Ovary (tissue), 9 donors: ENCODE measurements around the gene ZNF497. TPM values are rescaled to one million over a fixed set of nuclear protein-coding genes. Genes with fewer than 3 reads are reported as not detected.

Experiments used
- DNase-seq, 5 donors: peaks; one replicate each; pipeline ENCODE4 v3.0.0-alpha.2; 2019 to 2020
- H3K27ac ChIP-seq, 2 donors: fragments of 200-600 bp; one replicate each; pipeline versions ENCODE4 v1.5.1 to v1.8.0; 2019 to 2022
- H3K27me3 ChIP-seq: fragments of 200-600 bp; one replicate; pipeline ENCODE4 v1.8.0; 2022
- H3K36me3 ChIP-seq: fragments of 200-600 bp; sonication (generic); one replicate; pipeline ENCODE4 v1.5.1; 2019
- H3K4me1 ChIP-seq: one replicate; pipeline ENCODE4 v1.8.1; 2013; ENCODE audit warnings: mild to moderate bottlenecking, moderate library complexity; ENCODE audit not compliant: insufficient read depth
- H3K4me3 ChIP-seq: fragments of 200-600 bp; sonication (generic); one replicate; pipeline ENCODE4 v1.5.1; 2017
- H3K9me3 ChIP-seq, 2 donors: fragments of 200-600 bp in 1 of 2; sonication (generic) in 1 of 2; one replicate each; pipeline versions ENCODE4 v1.5.1 to v1.8.1; 2013 to 2019; ENCODE audit warnings: mild to moderate bottlenecking in 1 of 2, moderate library complexity in 1 of 2
- EP300 ChIP-seq: sonication (generic); formaldehyde crosslinking; IDR thresholded peaks from one replicate; pipeline ENCODE4 v1.6.1; 2017; ENCODE audit warnings: antibody characterized with exemption
- POLR2A ChIP-seq: fragments of 450-650 bp; IDR thresholded peaks from one replicate; pipeline ENCODE4 v1.6.1; 2017; ENCODE audit warnings: antibody characterized with exemption, mild to moderate bottlenecking, moderate library complexity
- WGBS, 3 donors: extraction: QIAGEN DNeasy Blood & Tissue Kit in 1 of 3; methylation state at CpG; one replicate each; pipeline versions ENCODE4 v1.1.5 to v1.1.7; 2013 to 2017; 5-methylcytosine and 5-hydroxymethylcytosine counted together
- intact Hi-C, 4 donors: fragments of 100-400 bp; cut with DNase I; formaldehyde crosslinking; loops; one replicate each; pipeline versions ENCODE4 v1.11.0 to v1.15.1; 2022 to 2023
- polyA plus RNA-seq, 2 donors: library from polyadenylated mRNA; stranded (reverse); fragments of 200-250 nt in 1 of 2; fragments of 350-450 nt in 1 of 2; fragmentation: Illumina TruSeq in 1 of 2; extraction: RNeasy Lipid Tissue Mini Kit (QIAGEN cat#74804) in 1 of 2; gene quantifications; one replicate each; pipeline ENCODE4 v1.2.3, GENCODE V29; 2013 to 2014
- total RNA-seq, 7 donors: library from RNA; depleted of rRNA in 2 of 7; stranded (reverse); fragments of >200 nt in 2 of 7; fragmentation: NEBNext Ultra II Directional in 3 of 7; extraction: Animal tissue kit (Norgen Biotek cat#: 25700) in 3 of 7; gene quantifications; one replicate each; pipeline versions ENCODE4 v1.1.0 to v1.2.4, GENCODE V29; 2016 to 2023
- TF ChIP-seq, protein P1 (sequence below), 3 donors: fragments of 450-650 bp in 2 of 3; fragments of 200-600 bp in 1 of 3; IDR thresholded peaks; one replicate each; pipeline versions ENCODE4 v1.5.1 to v1.8.0; 2016 to 2022; ENCODE audit warnings: antibody characterized with exemption in 3 of 3, mild to moderate bottlenecking in 1 of 3
- donor health status: DM: no; HTN: no; CAD: no; lungs with moderate emphysema.
- donor health status: DM: no; HTN: no; CAD: no.
- donor health status: Bipolar disorder and iron deficiency.
- donor health status: DM: yes; HTN: yes; CAD: no.
- donor health status: DM: no; HTN: no; CAD: no.
- donor health status: DM: yes; HTN: yes; CAD: no.

ZNF497 gene
- total and polyA plus RNA-seq, 9 donors = 0.30 to 6.5 (median 3.2) TPM

GRCh38 chr19:58398087-58398486, 35.5 kb upstream of the ZNF497 start:
- intact Hi-C loops = no loop called here
- Histone ChIP-seq H3K27ac (no peak overlapping the region), H3K36me3 (no peaks in the 10 kb centered on the region), H3K9me3 (no peaks in the 10 kb centered on the region), H3K27me3 (peaks cover 5% of the 10 kb centered on the region), H3K4me1 (peaks cover 14% of the 10 kb centered on the region), H3K4me3 (no peak overlapping the region)
- DNase-seq = no peak
- TF ChIP-seq, protein P1, sequence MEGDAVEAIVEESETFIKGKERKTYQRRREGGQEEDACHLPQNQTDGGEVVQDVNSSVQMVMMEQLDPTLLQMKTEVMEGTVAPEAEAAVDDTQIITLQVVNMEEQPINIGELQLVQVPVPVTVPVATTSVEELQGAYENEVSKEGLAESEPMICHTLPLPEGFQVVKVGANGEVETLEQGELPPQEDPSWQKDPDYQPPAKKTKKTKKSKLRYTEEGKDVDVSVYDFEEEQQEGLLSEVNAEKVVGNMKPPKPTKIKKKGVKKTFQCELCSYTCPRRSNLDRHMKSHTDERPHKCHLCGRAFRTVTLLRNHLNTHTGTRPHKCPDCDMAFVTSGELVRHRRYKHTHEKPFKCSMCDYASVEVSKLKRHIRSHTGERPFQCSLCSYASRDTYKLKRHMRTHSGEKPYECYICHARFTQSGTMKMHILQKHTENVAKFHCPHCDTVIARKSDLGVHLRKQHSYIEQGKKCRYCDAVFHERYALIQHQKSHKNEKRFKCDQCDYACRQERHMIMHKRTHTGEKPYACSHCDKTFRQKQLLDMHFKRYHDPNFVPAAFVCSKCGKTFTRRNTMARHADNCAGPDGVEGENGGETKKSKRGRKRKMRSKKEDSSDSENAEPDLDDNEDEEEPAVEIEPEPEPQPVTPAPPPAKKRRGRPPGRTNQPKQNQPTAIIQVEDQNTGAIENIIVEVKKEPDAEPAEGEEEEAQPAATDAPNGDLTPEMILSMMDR (IDR thresholded peaks at IDR 0.05) = no peak
- TF ChIP-seq EP300 (no peak), POLR2A (no peak)
- 79 to 80% (median 79%) methylated on average over 4 of the region's 4 CpGs for WGBS, 3 donors

GRCh38 chr19:58397533-58398037, 35.0 kb upstream of the ZNF497 start:
- intact Hi-C loops = no loop called here
- no peak for DNase-seq

DNA sequence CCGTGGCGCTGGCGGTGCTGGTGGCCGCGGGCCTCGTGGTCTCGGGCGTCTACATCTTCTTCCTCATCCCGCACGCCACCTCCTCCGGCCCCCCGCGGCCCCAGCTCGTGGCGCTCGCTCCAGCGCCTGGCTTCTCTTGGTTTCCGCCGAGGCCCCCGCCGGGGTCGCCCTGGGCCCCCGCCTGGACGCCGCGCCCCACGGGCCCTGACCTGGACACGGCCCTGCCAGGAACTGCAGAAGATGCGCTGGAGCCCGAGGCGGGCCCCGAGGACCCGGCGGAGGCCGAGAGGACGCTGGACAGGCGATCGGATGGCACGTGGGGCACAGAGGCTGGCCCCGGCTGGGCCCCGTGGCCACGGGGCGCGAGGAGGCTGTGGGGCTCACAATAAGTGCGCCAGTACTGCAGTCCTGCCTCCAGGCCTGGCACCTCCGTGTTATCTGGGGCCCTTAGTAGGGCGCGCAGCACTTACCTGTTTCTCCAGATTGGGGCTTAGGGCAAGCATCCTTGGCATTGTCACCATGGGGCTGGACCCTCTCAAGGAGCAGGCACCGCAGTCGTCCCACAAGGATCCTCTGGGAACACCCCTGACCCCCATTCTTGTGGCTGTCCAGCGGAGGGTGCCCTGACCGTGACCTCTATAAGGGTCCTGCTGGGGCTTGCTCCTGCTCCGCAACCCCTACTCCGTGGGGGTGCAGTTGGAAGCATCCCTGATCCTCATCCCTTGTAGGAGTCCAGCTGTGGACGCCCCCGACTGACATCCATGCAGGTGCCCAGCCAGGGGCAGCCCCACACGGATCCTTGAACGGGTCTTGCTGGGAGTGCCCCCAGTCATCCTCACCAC, 34.4 kb upstream of the ZNF497 start:
- H3K4me3 ChIP-seq = no peak overlapping the region
- H3K4me1 ChIP-seq = peaks cover 13% of the 10 kb centered on the region
- H3K9me3 ChIP-seq = no peaks in the 10 kb centered on the region
- no peak overlapping the region for H3K27ac ChIP-seq
- peaks cover 5% of the 10 kb centered on the region for H3K27me3 ChIP-seq
- WGBS, 3 donors = 15 to 32% (median 29%) methylated on average over 41 to 58 of the region's 58 CpGs
- no peak for DNase-seq
- H3K36me3 ChIP-seq = no peaks in the 10 kb centered on the region
- intact Hi-C loops = no loop called here
- no peak for TF ChIP-seq POLR2A
- no peak for TF ChIP-seq EP300
- TF ChIP-seq, protein P1 (IDR thresholded peaks at IDR 0.05) = no peak

More at GRCh38 chr19:58397533-58398037, 35.0 kb upstream of the ZNF497 start:
- no peak overlapping the region for H3K27ac ChIP-seq
- WGBS, 3 donors = 34 to 50% (median 44%) methylated on average over 7 of the region's 7 CpGs
- no peak overlapping the region for H3K4me3 ChIP-seq
- no peaks in the 10 kb centered on the region for H3K36me3 ChIP-seq
- no peak for TF ChIP-seq EP300
- no peak for TF ChIP-seq POLR2A
- TF ChIP-seq, protein P1 (IDR thresholded peaks at IDR 0.05) = no peak
- H3K9me3 ChIP-seq = no peaks in the 10 kb centered on the region
- H3K27me3 ChIP-seq = peaks cover 5% of the 10 kb centered on the region
- H3K4me1 ChIP-seq = peaks cover 14% of the 10 kb centered on the region

- Histone ChIP-seq H3K27ac (no peak overlapping the region), H3K36me3 (no peaks in the 10 kb centered on the region), H3K4me3 (no peak overlapping the region), H3K27me3 (peaks cover 5% of the 10 kb centered on the region), H3K9me3 (no peaks in the 10 kb centered on the region), H3K4me1 (peaks cover 12% of the 10 kb centered on the region)
- no peak for DNase-seq
- WGBS, 3 donors = 1 to 4% (median 1%) methylated on average over 56 to 75 of the region's 75 CpGs
- intact Hi-C loops = no loop called here
- TF ChIP-seq, protein P1 (IDR thresholded peaks at IDR 0.05) = no peak
- TF ChIP-seq POLR2A = no peak
- TF ChIP-seq EP300 = no peak
These were observed 33.6 kb upstream of the ZNF497 start for GRCh38 chr19:58395979-58396627.
